HCT116 (cell line): ENCODE measurements around the gene EPS15. TPM values are rescaled to one million over a fixed set of nuclear protein-coding genes. Genes with fewer than 3 reads are reported as not detected.

ENCODE experiments used
- ATAC-seq: fragments of 200-7000 bp; cut with Tn5 transposase; 2 replicates; pipeline ENCODE4 v1.9.1; 2020; ENCODE audit warnings: mild to moderate bottlenecking, moderate library complexity
- BruUV-seq: library from RNA; stranded (reverse); fragments of 400-500 nt; replicated peaks from 2 replicates; lab custom pipeline; 2021; lab: Mats Ljungman, UMichigan
- CTCF ChIA-PET: fragments of 300-600 bp; sonication (Branson Sonifier 250); formaldehyde crosslinking; loops from one replicate; lab custom pipeline; 2021; ENCODE audit warnings: antibody characterized with exemption; lab: Charles Lee
- POLR2A ChIA-PET: fragments of 300-600, 350-600 bp; sonication (Branson Sonifier 250); formaldehyde crosslinking; loops from one replicate; lab custom pipeline; 2021; ENCODE audit warnings: antibody characterized with exemption; lab: Charles Lee
- RAD21 ChIA-PET, 2 experiments: fragments of 300-600 bp; sonication (Branson Sonifier 250); formaldehyde crosslinking; loops; one replicate each; lab custom pipeline; 2023; ENCODE audit warnings: low total read pairs in 2 of 2; ENCODE audit not compliant: uncharacterized antibody in 2 of 2, unreplicated experiment in 2 of 2, low non-redundant PET in 1 of 2; lab: Charles Lee
- DNase-seq: peaks from one replicate; pipeline ENCODE4 v3.0.0-alpha.2; 2010; ENCODE audit warnings: low read depth, low spot score
- H2AFZ ChIP-seq: fragments of 200-600 bp; shearing (Covaris generic), sonication (generic); 2 replicates; pipeline ENCODE4 v1.6.1; 2017; ENCODE audit warnings: low read depth, mixed run types, mixed read lengths, antibody characterized with exemption, low read length; ENCODE audit not compliant: poor library complexity, severe bottlenecking
- H3K27ac ChIP-seq: 2 replicates; pipeline ENCODE4 v1.5.1; 2012; ENCODE audit warnings: low read depth, low read length
- H3K27me3 ChIP-seq: fragments of 200-600 bp; sonication (generic); 2 replicates; pipeline ENCODE4 v1.6.1; 2016; ENCODE audit warnings: mixed run types, low read length, mixed read lengths; ENCODE audit not compliant: insufficient read depth
- H3K36me3 ChIP-seq, 2 experiments: fragments of 200-500 bp in 1 of 2; fragments of 200-600 bp in 1 of 2; sonication (Bioruptor generic) in 1 of 2; sonication (generic) in 1 of 2; 2 replicates each; pipeline versions ENCODE4 v1.5.1 to v1.6.1; 2014 to 2016; ENCODE audit warnings: low read length in 2 of 2, inconsistent platforms in 1 of 2, mixed read lengths in 1 of 2, mixed run types in 1 of 2; ENCODE audit not compliant: insufficient read depth in 2 of 2, control insufficient read depth in 1 of 2
- H3K4me1 ChIP-seq, 2 experiments: fragments of 200-600 bp in 1 of 2; sonication (generic) in 1 of 2; 2 replicates each; pipeline versions ENCODE4 v1.5.1 to v1.6.1; 2012 to 2017; ENCODE audit warnings: low read length in 2 of 2, inconsistent platforms in 1 of 2, mild to moderate bottlenecking in 1 of 2, mixed read lengths in 1 of 2, mixed run types in 1 of 2, moderate library complexity in 1 of 2; ENCODE audit not compliant: insufficient read depth in 2 of 2, control insufficient read depth in 1 of 2
- H3K4me2 ChIP-seq: fragments of 200-600 bp; sonication (generic); 2 replicates; pipeline ENCODE4 v1.6.1; 2017; ENCODE audit warnings: mixed run types, low read length, mixed read lengths
- H3K4me3 ChIP-seq, 2 experiments: fragments of 200-600 bp in 1 of 2; sonication (generic) in 1 of 2; replicated peaks in 1 of 2; 2 replicates each; pipeline ENCODE4 v1.5.1; 2011 to 2016; ENCODE audit warnings: low read length in 2 of 2, control low read depth in 1 of 2, low read depth in 1 of 2, mild to moderate bottlenecking in 1 of 2, mixed read lengths in 1 of 2, mixed run types in 1 of 2
- H3K79me2 ChIP-seq: fragments of 200-600 bp; sonication (generic); 2 replicates; pipeline ENCODE4 v1.6.1; 2017; ENCODE audit warnings: mild to moderate bottlenecking, mixed run types, low read length, moderate library complexity, mixed read lengths; ENCODE audit not compliant: insufficient read depth
- H3K9ac ChIP-seq: fragments of 200-600 bp; sonication (generic); 2 replicates; pipeline ENCODE4 v1.6.1; 2016; ENCODE audit warnings: low read length, mixed read lengths
- H3K9me2 ChIP-seq: fragments of 200-600 bp; sonication (generic), shearing (Covaris generic); 2 replicates; pipeline ENCODE4 v1.6.1; 2017; ENCODE audit warnings: mixed run types, mild to moderate bottlenecking, moderate library complexity; ENCODE audit not compliant: insufficient read depth
- H3K9me3 ChIP-seq, 2 experiments: fragments of 200-500 bp in 1 of 2; fragments of 200-600 bp in 1 of 2; sonication (Bioruptor generic) in 1 of 2; sonication (generic) in 1 of 2; 2 replicates each; pipeline ENCODE4 v1.6.1; 2014 to 2017; ENCODE audit warnings: low read length in 2 of 2, mixed read lengths in 2 of 2, inconsistent platforms in 1 of 2, low read depth in 1 of 2, mild to moderate bottlenecking in 1 of 2, mixed run types in 1 of 2, moderate library complexity in 1 of 2; ENCODE audit not compliant: control insufficient read depth in 1 of 2, insufficient read depth in 1 of 2
- H4K20me1 ChIP-seq: fragments of 200-600 bp; sonication (generic), shearing (Covaris generic); 2 replicates; pipeline ENCODE4 v1.6.1; 2017; ENCODE audit warnings: mixed run types, mild to moderate bottlenecking, moderate library complexity; ENCODE audit not compliant: insufficient read depth
- CBX3 ChIP-seq: IDR thresholded peaks from 2 replicates; pipeline ENCODE4 v1.6.1; 2012; ENCODE audit warnings: low read depth
- CEBPB ChIP-seq: IDR thresholded peaks from 2 replicates; pipeline ENCODE4 v1.6.1; 2012; ENCODE audit warnings: low read depth
- EGR1 ChIP-seq: IDR thresholded peaks from 2 replicates; pipeline ENCODE4 v1.6.1; 2012; ENCODE audit warnings: low read depth
- EZH2 ChIP-seq: fragments of 200-600 bp; sonication (generic); IDR thresholded peaks from 2 replicates; pipeline ENCODE4 v1.6.1; 2017; ENCODE audit warnings: antibody characterized with exemption, mixed run types
- EZH2phosphoT487 ChIP-seq: fragments of 200-600 bp; IDR thresholded peaks from 2 replicates; pipeline ENCODE4 v1.6.1; 2018; ENCODE audit warnings: antibody characterized with exemption, borderline replicate concordance
- POLR2A ChIP-seq: IDR thresholded peaks from 2 replicates; pipeline ENCODE4 v1.7.0; 2011; ENCODE audit warnings: borderline replicate concordance; ENCODE audit not compliant: insufficient read depth, insufficient read length; ENCODE audit errors: extremely low read depth
- POLR2AphosphoS5 ChIP-seq: IDR thresholded peaks from 2 replicates; pipeline ENCODE4 v1.6.1; 2011; ENCODE audit warnings: mild to moderate bottlenecking, low read depth, low read length, moderate library complexity
- SIN3A ChIP-seq: IDR thresholded peaks from 2 replicates; pipeline ENCODE4 v1.6.1; 2012; ENCODE audit warnings: low read depth
- SP1 ChIP-seq: IDR thresholded peaks from 2 replicates; pipeline ENCODE4 v1.6.1; 2012; ENCODE audit warnings: low read depth
- intact Hi-C: fragments of 100-400 bp; cut with micrococcal nuclease; formaldehyde crosslinking; loops from 2 replicates; pipeline ENCODE4 v1.10.0; 2022
- total RNA-seq: library from RNA; stranded (reverse); gene quantifications from one replicate; pipeline ENCODE4 v1.2.1, GENCODE V29; 2021; ENCODE audit not compliant: unreplicated experiment
- TF ChIP-seq, protein P1 (sequence below), 3 experiments: fragments of 200-600 bp in 1 of 3; sonication (generic) in 1 of 3; IDR thresholded peaks in 2 of 3; conservative IDR thresholded peaks in 1 of 3; 2 replicates each; pipeline ENCODE4 v1.5.1; 2012 to 2017; ENCODE audit warnings: low read depth in 2 of 3, low read length in 2 of 3, antibody characterized with exemption in 1 of 3, borderline replicate concordance in 1 of 3, control low read depth in 1 of 3, mild to moderate bottlenecking in 1 of 3, mixed read lengths in 1 of 3, mixed run types in 1 of 3, moderate library complexity in 1 of 3; ENCODE audit not compliant: insufficient read depth in 1 of 3
- TF ChIP-seq, protein P2 (sequence below): IDR thresholded peaks from 2 replicates; pipeline ENCODE4 v1.6.1; 2012; ENCODE audit warnings: low read depth
- TF ChIP-seq, protein P3 (sequence below): IDR thresholded peaks from 2 replicates; pipeline ENCODE4 v1.6.1; 2012
- TF ChIP-seq, protein P4 (sequence below): IDR thresholded peaks from 2 replicates; pipeline ENCODE4 v1.6.1; 2011; ENCODE audit warnings: mild to moderate bottlenecking, low read length, moderate library complexity; ENCODE audit not compliant: insufficient replicate concordance; ENCODE audit errors: extremely low read depth
- TF ChIP-seq, protein P5 (sequence below): IDR thresholded peaks from 2 replicates; pipeline ENCODE4 v1.6.1; 2012

Gene EPS15
- total RNA-seq, 1 experiment from 2014 or later = 41.2 TPM

DNA sequence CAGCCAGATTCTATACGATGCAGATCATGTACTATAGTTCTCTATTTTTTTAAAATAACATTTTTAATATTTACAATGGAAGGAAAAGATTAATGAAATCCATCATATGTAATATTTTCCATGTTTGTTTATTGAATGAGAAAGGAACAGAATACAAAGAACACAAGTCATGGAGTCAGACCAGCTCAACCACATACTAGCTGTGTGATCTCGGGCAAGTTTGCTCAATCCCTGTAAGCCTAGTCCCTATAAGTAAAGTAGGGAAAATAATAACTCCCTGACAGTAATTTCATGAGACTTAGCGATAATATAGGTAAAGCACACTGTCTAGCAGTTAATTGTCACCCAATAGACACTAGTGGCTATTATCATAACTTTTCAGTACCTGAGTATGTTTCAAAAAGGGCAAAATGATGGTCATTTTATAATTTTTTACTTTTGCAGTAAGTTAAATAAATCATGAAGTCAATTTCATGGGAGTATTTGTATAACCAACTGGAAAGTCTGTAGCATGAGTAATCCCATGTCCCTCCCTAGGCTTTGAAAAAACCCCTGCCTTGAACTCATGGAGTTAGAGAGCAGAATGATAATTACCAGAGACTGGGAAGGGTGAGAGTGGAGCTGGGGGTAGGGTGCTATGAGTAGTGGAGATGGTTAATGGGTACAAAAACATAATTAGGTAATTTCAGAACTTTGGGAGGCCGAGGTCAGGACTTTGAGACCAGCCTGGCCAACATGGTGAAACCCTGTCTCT lies 37.0 kb upstream of the EPS15 start:
- intact Hi-C loops = no loop called here
- no peak for TF ChIP-seq EZH2
- TF ChIP-seq EGR1 = no peak
- TF ChIP-seq SIN3A = no peak
- TF ChIP-seq, protein P1, sequence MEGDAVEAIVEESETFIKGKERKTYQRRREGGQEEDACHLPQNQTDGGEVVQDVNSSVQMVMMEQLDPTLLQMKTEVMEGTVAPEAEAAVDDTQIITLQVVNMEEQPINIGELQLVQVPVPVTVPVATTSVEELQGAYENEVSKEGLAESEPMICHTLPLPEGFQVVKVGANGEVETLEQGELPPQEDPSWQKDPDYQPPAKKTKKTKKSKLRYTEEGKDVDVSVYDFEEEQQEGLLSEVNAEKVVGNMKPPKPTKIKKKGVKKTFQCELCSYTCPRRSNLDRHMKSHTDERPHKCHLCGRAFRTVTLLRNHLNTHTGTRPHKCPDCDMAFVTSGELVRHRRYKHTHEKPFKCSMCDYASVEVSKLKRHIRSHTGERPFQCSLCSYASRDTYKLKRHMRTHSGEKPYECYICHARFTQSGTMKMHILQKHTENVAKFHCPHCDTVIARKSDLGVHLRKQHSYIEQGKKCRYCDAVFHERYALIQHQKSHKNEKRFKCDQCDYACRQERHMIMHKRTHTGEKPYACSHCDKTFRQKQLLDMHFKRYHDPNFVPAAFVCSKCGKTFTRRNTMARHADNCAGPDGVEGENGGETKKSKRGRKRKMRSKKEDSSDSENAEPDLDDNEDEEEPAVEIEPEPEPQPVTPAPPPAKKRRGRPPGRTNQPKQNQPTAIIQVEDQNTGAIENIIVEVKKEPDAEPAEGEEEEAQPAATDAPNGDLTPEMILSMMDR (IDR thresholded peaks at IDR 0.05 in 2 of 3, conservative IDR thresholded peaks at IDR 0.05 in 1 of 3; ENCODE audit: borderline replicate concordance in 1 of 3, insufficient read depth in 1 of 3, low read depth in 2 of 3, low read length in 2 of 3) = no peak
- TF ChIP-seq, protein P2, sequence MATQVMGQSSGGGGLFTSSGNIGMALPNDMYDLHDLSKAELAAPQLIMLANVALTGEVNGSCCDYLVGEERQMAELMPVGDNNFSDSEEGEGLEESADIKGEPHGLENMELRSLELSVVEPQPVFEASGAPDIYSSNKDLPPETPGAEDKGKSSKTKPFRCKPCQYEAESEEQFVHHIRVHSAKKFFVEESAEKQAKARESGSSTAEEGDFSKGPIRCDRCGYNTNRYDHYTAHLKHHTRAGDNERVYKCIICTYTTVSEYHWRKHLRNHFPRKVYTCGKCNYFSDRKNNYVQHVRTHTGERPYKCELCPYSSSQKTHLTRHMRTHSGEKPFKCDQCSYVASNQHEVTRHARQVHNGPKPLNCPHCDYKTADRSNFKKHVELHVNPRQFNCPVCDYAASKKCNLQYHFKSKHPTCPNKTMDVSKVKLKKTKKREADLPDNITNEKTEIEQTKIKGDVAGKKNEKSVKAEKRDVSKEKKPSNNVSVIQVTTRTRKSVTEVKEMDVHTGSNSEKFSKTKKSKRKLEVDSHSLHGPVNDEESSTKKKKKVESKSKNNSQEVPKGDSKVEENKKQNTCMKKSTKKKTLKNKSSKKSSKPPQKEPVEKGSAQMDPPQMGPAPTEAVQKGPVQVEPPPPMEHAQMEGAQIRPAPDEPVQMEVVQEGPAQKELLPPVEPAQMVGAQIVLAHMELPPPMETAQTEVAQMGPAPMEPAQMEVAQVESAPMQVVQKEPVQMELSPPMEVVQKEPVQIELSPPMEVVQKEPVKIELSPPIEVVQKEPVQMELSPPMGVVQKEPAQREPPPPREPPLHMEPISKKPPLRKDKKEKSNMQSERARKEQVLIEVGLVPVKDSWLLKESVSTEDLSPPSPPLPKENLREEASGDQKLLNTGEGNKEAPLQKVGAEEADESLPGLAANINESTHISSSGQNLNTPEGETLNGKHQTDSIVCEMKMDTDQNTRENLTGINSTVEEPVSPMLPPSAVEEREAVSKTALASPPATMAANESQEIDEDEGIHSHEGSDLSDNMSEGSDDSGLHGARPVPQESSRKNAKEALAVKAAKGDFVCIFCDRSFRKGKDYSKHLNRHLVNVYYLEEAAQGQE = no peak
- TF ChIP-seq, protein P3, sequence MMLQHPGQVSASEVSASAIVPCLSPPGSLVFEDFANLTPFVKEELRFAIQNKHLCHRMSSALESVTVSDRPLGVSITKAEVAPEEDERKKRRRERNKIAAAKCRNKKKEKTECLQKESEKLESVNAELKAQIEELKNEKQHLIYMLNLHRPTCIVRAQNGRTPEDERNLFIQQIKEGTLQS = no peak
- TF ChIP-seq EZH2phosphoT487 = no peak
- TF ChIP-seq, protein P4, sequence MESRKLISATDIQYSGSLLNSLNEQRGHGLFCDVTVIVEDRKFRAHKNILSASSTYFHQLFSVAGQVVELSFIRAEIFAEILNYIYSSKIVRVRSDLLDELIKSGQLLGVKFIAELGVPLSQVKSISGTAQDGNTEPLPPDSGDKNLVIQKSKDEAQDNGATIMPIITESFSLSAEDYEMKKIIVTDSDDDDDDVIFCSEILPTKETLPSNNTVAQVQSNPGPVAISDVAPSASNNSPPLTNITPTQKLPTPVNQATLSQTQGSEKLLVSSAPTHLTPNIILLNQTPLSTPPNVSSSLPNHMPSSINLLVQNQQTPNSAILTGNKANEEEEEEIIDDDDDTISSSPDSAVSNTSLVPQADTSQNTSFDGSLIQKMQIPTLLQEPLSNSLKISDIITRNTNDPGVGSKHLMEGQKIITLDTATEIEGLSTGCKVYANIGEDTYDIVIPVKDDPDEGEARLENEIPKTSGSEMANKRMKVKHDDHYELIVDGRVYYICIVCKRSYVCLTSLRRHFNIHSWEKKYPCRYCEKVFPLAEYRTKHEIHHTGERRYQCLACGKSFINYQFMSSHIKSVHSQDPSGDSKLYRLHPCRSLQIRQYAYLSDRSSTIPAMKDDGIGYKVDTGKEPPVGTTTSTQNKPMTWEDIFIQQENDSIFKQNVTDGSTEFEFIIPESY = no peak
- no peak for TF ChIP-seq CBX3
- TF ChIP-seq, protein P5, sequence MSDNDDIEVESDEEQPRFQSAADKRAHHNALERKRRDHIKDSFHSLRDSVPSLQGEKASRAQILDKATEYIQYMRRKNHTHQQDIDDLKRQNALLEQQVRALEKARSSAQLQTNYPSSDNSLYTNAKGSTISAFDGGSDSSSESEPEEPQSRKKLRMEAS = no peak
- TF ChIP-seq SP1 = no peak
- no peak for TF ChIP-seq POLR2A
- no peak for TF ChIP-seq POLR2AphosphoS5
- no peak for TF ChIP-seq CEBPB
- H3K27ac ChIP-seq = no peak overlapping the region
- H3K27me3 ChIP-seq = no peaks in the 10 kb centered on the region
- BruUV-seq = no TSS peak
- H3K36me3 ChIP-seq = no peaks in the 10 kb centered on the region
- no peak overlapping the region for H3K9ac ChIP-seq
- no peaks in the 10 kb centered on the region for H3K9me3 ChIP-seq
- RAD21 ChIA-PET = no interaction called here
- no peak overlapping the region for H3K4me2 ChIP-seq
- ATAC-seq (no peak), DNase-seq (no peak)
- H4K20me1 ChIP-seq = no peaks in the 10 kb centered on the region
- 0 out of 2 replicates have a peak, but pooled peaks cover 2% of the 10 kb centered on the region for H3K9me2 ChIP-seq
- CTCF ChIA-PET = no interaction called here
- POLR2A ChIA-PET = no interaction called here
- H3K4me3 ChIP-seq = no peak overlapping the region
- no peak overlapping the region for H2AFZ ChIP-seq
- no peaks in the 10 kb centered on the region for H3K79me2 ChIP-seq
- peaks cover 5 to 24% of the 10 kb centered on the region in 2 experiments; a peak in 3 of 4 replicates for H3K4me1 ChIP-seq
